GM12874 (cell line): ENCODE data around the gene MAP3K15.

Experiments used
- TF ChIP-seq, protein P1 (sequence below): IDR thresholded peaks from 2 replicates; pipeline ENCODE4 v1.5.1; 2011; ENCODE audit warnings: low read depth, mild to moderate bottlenecking, control low read depth, low read length, moderate library complexity; ENCODE audit not compliant: insufficient read depth

Gene MAP3K15

GRCh38 chrX:19360903-19361302 is 154.4 kb downstream of the MAP3K15 start:
- TF ChIP-seq, protein P1, sequence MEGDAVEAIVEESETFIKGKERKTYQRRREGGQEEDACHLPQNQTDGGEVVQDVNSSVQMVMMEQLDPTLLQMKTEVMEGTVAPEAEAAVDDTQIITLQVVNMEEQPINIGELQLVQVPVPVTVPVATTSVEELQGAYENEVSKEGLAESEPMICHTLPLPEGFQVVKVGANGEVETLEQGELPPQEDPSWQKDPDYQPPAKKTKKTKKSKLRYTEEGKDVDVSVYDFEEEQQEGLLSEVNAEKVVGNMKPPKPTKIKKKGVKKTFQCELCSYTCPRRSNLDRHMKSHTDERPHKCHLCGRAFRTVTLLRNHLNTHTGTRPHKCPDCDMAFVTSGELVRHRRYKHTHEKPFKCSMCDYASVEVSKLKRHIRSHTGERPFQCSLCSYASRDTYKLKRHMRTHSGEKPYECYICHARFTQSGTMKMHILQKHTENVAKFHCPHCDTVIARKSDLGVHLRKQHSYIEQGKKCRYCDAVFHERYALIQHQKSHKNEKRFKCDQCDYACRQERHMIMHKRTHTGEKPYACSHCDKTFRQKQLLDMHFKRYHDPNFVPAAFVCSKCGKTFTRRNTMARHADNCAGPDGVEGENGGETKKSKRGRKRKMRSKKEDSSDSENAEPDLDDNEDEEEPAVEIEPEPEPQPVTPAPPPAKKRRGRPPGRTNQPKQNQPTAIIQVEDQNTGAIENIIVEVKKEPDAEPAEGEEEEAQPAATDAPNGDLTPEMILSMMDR = no peak

- TF ChIP-seq, protein P1 = no peak
Measured at GRCh38 chrX:19358521-19358920, 156.8 kb downstream of the MAP3K15 start.

- TF ChIP-seq, protein P1 = no peak
Measured at GRCh38 chrX:19354625-19355024, 160.7 kb downstream of the MAP3K15 start.

GRCh38 chrX:19350941-19351384 is 164.3 kb downstream of the MAP3K15 start:
- TF ChIP-seq, protein P1 = no peak

- TF ChIP-seq, protein P1 = no peak
Measured at GRCh38 chrX:19349264-19349663, 166.0 kb downstream of the MAP3K15 start.

DNA sequence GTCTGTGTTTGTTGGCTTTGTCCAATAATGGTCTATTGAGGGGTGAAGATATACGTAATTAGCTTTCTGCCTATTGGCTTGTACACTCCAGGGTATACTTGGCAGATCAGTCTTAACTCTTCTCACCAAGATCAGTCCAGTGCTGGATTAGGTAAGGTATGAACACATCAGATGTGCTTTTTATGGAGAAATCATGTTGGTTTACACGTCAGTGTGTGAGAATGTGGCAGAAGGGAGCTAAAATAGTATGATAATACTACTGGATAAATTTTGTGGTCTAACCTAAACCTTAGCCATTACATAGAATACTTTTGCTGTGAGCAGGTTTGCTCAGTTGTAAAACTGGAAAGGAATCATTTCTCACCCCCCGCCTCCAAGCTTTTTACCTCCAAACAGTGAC is 167.4 kb downstream of the MAP3K15 start:
- TF ChIP-seq, protein P1 = no peak

DNA sequence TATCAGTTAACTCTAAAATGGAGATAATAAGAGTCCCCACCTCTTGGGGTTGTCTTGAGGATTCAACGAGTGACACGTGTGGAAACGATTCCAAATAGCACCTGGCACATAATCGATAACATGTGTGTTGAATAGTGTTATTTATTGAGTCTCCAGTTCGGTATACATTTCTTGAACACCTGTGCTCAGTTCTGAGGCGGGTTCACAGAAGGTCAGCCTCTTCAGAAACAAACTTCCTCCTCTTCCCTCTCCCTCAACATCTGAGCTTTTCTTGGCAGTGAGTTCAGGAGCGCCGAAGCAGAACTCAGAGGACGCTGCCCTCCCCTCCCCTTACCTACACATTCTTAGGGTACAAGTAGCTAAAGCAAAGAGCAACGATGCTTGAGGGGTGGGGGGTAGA is 170.6 kb downstream of the MAP3K15 start:
- TF ChIP-seq, protein P1 = no peak
